ENCODE results near the gene NSA2. TPM values are rescaled to one million over a fixed set of nuclear protein-coding genes. Genes with fewer than 3 reads are reported as not detected.

Gene NSA2
- total RNA-seq, 5 donors from 2014 or later (not counting 1 experiment from before 2014, with no cell fraction given), result 81.8 to 142 (median 126) TPM

GRCh38 chr5:74766418-74766848 is 616 bp upstream of the NSA2 start:
- ChIA-PET POLR2A (no interaction called here), CTCF (interaction anchor here (0.8 to 1.3 kb wide), 3 partner anchors 81 to 570 kb away, joined by 3 to 5 read pairs (median 3); partner anchors contain the start of genes HEXB (in 1 of the 2) and HMGCR (in 1 of the 2))
- Mint-ChIP-seq H3K27ac (peak overlapping the region; percentile 94 to 97), H3K4me3 (peak overlapping the region; percentile 99 to 100 (median 99)), H3K27me3 (no peaks in the 10 kb centered on the region), H3K36me3 (peaks cover 26% of the 10 kb centered on the region), H3K9me3 (no peaks in the 10 kb centered on the region), H3K4me1 (peaks cover 23 to 58% (median 51%) of the 10 kb centered on the region in 3 donors)
- Histone ChIP-seq H3K27me3 (replicated peaks in 1 of 2; ENCODE audit: control insufficient read depth in 2 of 2, extremely low read depth in 1 of 2, insufficient read depth in 2 of 2, low read length in 1 of 2) (no peaks in the 10 kb centered on the region), H3K9me3 (no peaks in the 10 kb centered on the region), H3K27ac (ENCODE audit: low read length) (peak overlapping the region; percentile 54), H3K4me1 (ENCODE audit: control insufficient read depth in 1 of 2, extremely low read depth in 1 of 2, insufficient read depth in 2 of 2, low read length in 2 of 2) (peaks cover 23 to 25% of the 10 kb centered on the region in 2 experiments), H3K4me3 (ENCODE audit: control insufficient read depth in 1 of 2, extremely low read depth in 1 of 2, low read length in 1 of 2) (peak overlapping the region; percentile 76 to 96), H3K36me3 (ENCODE audit: control insufficient read depth in 2 of 2, extremely low read depth in 1 of 2, insufficient read depth in 1 of 2, low read length in 1 of 2) (peaks cover 0 to 31% of the 10 kb centered on the region in 2 donors)
- peak; percentile 53 to 63 (median 60) for ATAC-seq (replicated peaks in 1 of 4)
- DNase-seq, result peak in 10 of 35 experiments; percentile 3 to 72 (median 13)
- 2% methylated on average over 9 of the region's 10 CpGs for WGBS (ENCODE audit: insufficient coverage)

- ChIA-PET CTCF (interaction anchor here in 1 of 2 donors (1.0 kb wide), 1 partner anchor 283 kb away, joined by 3 read pairs; no protein-coding TSS in a partner anchor), POLR2A (interaction anchor here in 1 of 2 donors (0.6 kb wide), 1 partner anchor 569 kb away, joined by 3 read pairs; the partner anchor contains the start of gene HMGCR)
- H3K4me1 Mint-ChIP-seq, result peaks cover 23 to 47% (median 46%) of the 10 kb centered on the region in 3 donors
- H3K4me3 Mint-ChIP-seq, result peak overlapping the region; percentile 99 to 100 (median 99)
- Histone ChIP-seq H3K9me3 (no peaks in the 10 kb centered on the region), H3K27me3 (replicated peaks in 1 of 2; ENCODE audit: control insufficient read depth in 2 of 2, extremely low read depth in 1 of 2, insufficient read depth in 2 of 2, low read length in 1 of 2) (no peaks in the 10 kb centered on the region), H3K36me3 (ENCODE audit: control insufficient read depth in 2 of 2, extremely low read depth in 1 of 2, insufficient read depth in 1 of 2, low read length in 1 of 2) (peaks cover 0 to 28% of the 10 kb centered on the region in 2 donors), H3K4me3 (ENCODE audit: control insufficient read depth in 1 of 2, extremely low read depth in 1 of 2, low read length in 1 of 2) (peak overlapping the region; percentile 76 to 96), H3K4me1 (ENCODE audit: control insufficient read depth in 1 of 2, extremely low read depth in 1 of 2, insufficient read depth in 2 of 2, low read length in 2 of 2) (peaks cover 23 to 25% of the 10 kb centered on the region in 2 experiments), H3K27ac (ENCODE audit: low read length) (peak overlapping the region; percentile 54)
- H3K27me3 Mint-ChIP-seq, result no peaks in the 10 kb centered on the region
- peak overlapping the region; percentile 94 to 97 for H3K27ac Mint-ChIP-seq
- peaks cover 17% of the 10 kb centered on the region for H3K36me3 Mint-ChIP-seq
- 0% methylated on average over 3 of the region's 9 CpGs for WGBS (ENCODE audit: insufficient coverage)
- no peaks in the 10 kb centered on the region for H3K9me3 Mint-ChIP-seq
- ATAC-seq (replicated peaks in 1 of 4) (peak in 1 of 4 experiments; percentile 20), DNase-seq (no peak)
Observed at GRCh38 chr5:74767579-74767913, 497 bp downstream of the NSA2 start.

- no peak overlapping the region for H3K27ac Mint-ChIP-seq
- peaks cover 28% of the 10 kb centered on the region for H3K36me3 Mint-ChIP-seq
- peaks cover 7 to 22% (median 21%) of the 10 kb centered on the region in 3 donors for H3K4me1 Mint-ChIP-seq
- Histone ChIP-seq H3K4me3 (ENCODE audit: control insufficient read depth in 1 of 2, extremely low read depth in 1 of 2, low read length in 1 of 2) (no peak overlapping the region), H3K27ac (ENCODE audit: low read length) (no peak overlapping the region), H3K36me3 (ENCODE audit: control insufficient read depth in 2 of 2, extremely low read depth in 1 of 2, insufficient read depth in 1 of 2, low read length in 1 of 2) (peaks cover 14 to 60% of the 10 kb centered on the region in 2 donors), H3K4me1 (ENCODE audit: control insufficient read depth in 1 of 2, extremely low read depth in 1 of 2, insufficient read depth in 2 of 2, low read length in 2 of 2) (peaks cover 8 to 9% of the 10 kb centered on the region in 2 experiments), H3K27me3 (replicated peaks in 1 of 2; ENCODE audit: control insufficient read depth in 2 of 2, extremely low read depth in 1 of 2, insufficient read depth in 2 of 2, low read length in 1 of 2) (no peaks in the 10 kb centered on the region), H3K9me3 (no peaks in the 10 kb centered on the region)
- WGBS (ENCODE audit: insufficient coverage), result no CpG with 5 or more reads among the region's 7 CpGs
- DNase-seq (no peak), ATAC-seq (replicated peaks in 1 of 4) (no peak)
- ChIA-PET POLR2A (no interaction called here), CTCF (interaction anchor here (0.6 kb wide), 2 partner anchors 9 to 1489 kb away, joined by 3 to 4 read pairs; no protein-coding TSS in a partner anchor)
- no peaks in the 10 kb centered on the region for H3K27me3 Mint-ChIP-seq
- H3K4me3 Mint-ChIP-seq, result no peak overlapping the region
- H3K9me3 Mint-ChIP-seq, result no peaks in the 10 kb centered on the region
Observed at GRCh38 chr5:74772359-74772758, 5.3 kb downstream of the NSA2 start.

- no CpG with 5 or more reads among the region's 2 CpGs for WGBS (ENCODE audit: insufficient coverage)
- CTCF ChIA-PET, result no interaction called here
- Histone ChIP-seq H3K27me3 (replicated peaks in 1 of 2; ENCODE audit: control insufficient read depth in 2 of 2, extremely low read depth in 1 of 2, insufficient read depth in 2 of 2, low read length in 1 of 2) (no peaks in the 10 kb centered on the region), H3K36me3 (ENCODE audit: control insufficient read depth in 2 of 2, extremely low read depth in 1 of 2, insufficient read depth in 1 of 2, low read length in 1 of 2) (peaks cover 7 to 35% of the 10 kb centered on the region in 2 donors), H3K4me1 (ENCODE audit: control insufficient read depth in 1 of 2, extremely low read depth in 1 of 2, insufficient read depth in 2 of 2, low read length in 2 of 2) (no peaks in the 10 kb centered on the region), H3K9me3 (no peaks in the 10 kb centered on the region), H3K27ac (ENCODE audit: low read length) (no peak overlapping the region), H3K4me3 (ENCODE audit: control insufficient read depth in 1 of 2, extremely low read depth in 1 of 2, low read length in 1 of 2) (no peak overlapping the region)
- Mint-ChIP-seq H3K9me3 (no peaks in the 10 kb centered on the region), H3K27me3 (no peaks in the 10 kb centered on the region), H3K27ac (peak overlapping the region in 1 of 2 donors; percentile 22), H3K36me3 (peaks cover 6% of the 10 kb centered on the region), H3K4me1 (no peaks in the 10 kb centered on the region), H3K4me3 (no peak overlapping the region)
- POLR2A ChIA-PET, result no interaction called here
- no peak for DNase-seq
- ATAC-seq (replicated peaks in 1 of 4), result no peak
Observed at GRCh38 chr5:74778609-74779008, 11.6 kb downstream of the NSA2 start.

GRCh38 chr5:74786851-74787250 is 19.8 kb downstream of the NSA2 start:
- peaks cover 0 to 18% of the 10 kb centered on the region in 2 donors for H3K36me3 ChIP-seq (ENCODE audit: control insufficient read depth in 2 of 2, extremely low read depth in 1 of 2, insufficient read depth in 1 of 2, low read length in 1 of 2)
- no peaks in the 10 kb centered on the region for H3K4me1 Mint-ChIP-seq
- H3K27me3 Mint-ChIP-seq, result no peaks in the 10 kb centered on the region
- H3K27ac ChIP-seq (ENCODE audit: low read length), result no peak overlapping the region
- ATAC-seq (replicated peaks in 1 of 4) (no peak), DNase-seq (no peak)
- no peaks in the 10 kb centered on the region for H3K9me3 Mint-ChIP-seq
- H3K4me3 Mint-ChIP-seq, result no peak overlapping the region
- H3K4me1 ChIP-seq (ENCODE audit: control insufficient read depth in 1 of 2, extremely low read depth in 1 of 2, insufficient read depth in 2 of 2, low read length in 2 of 2), result no peaks in the 10 kb centered on the region
- no peaks in the 10 kb centered on the region for H3K9me3 ChIP-seq
- no peak overlapping the region for H3K27ac Mint-ChIP-seq
- ChIA-PET CTCF (no interaction called here), POLR2A (no interaction called here)
- no peak overlapping the region for H3K4me3 ChIP-seq (ENCODE audit: control insufficient read depth in 1 of 2, extremely low read depth in 1 of 2, low read length in 1 of 2)
- WGBS (ENCODE audit: insufficient coverage), result 94% methylated on average over 6 of the region's 6 CpGs
- no peaks in the 10 kb centered on the region for H3K27me3 ChIP-seq (replicated peaks in 1 of 2; ENCODE audit: control insufficient read depth in 2 of 2, extremely low read depth in 1 of 2, insufficient read depth in 2 of 2, low read length in 1 of 2)
- peaks cover 43% of the 10 kb centered on the region for H3K36me3 Mint-ChIP-seq

GRCh38 chr5:74787424-74787823 is 20.4 kb downstream of the NSA2 start:
- POLR2A ChIA-PET, result no interaction called here
- CTCF ChIA-PET, result no interaction called here
- no peak overlapping the region for H3K27ac ChIP-seq (ENCODE audit: low read length)
- Mint-ChIP-seq H3K4me3 (no peak overlapping the region), H3K27ac (no peak overlapping the region), H3K9me3 (no peaks in the 10 kb centered on the region), H3K27me3 (no peaks in the 10 kb centered on the region), H3K36me3 (peaks cover 49% of the 10 kb centered on the region), H3K4me1 (no peaks in the 10 kb centered on the region)
- DNase-seq (no peak), ATAC-seq (replicated peaks in 1 of 4) (no peak)
- H3K4me3 ChIP-seq (ENCODE audit: control insufficient read depth in 1 of 2, extremely low read depth in 1 of 2, low read length in 1 of 2), result no peak overlapping the region
- no peaks in the 10 kb centered on the region for H3K27me3 ChIP-seq (replicated peaks in 1 of 2; ENCODE audit: control insufficient read depth in 2 of 2, extremely low read depth in 1 of 2, insufficient read depth in 2 of 2, low read length in 1 of 2)
- H3K36me3 ChIP-seq (ENCODE audit: control insufficient read depth in 2 of 2, extremely low read depth in 1 of 2, insufficient read depth in 1 of 2, low read length in 1 of 2), result peaks cover 0 to 18% of the 10 kb centered on the region in 2 donors
- H3K9me3 ChIP-seq, result no peaks in the 10 kb centered on the region
- H3K4me1 ChIP-seq (ENCODE audit: control insufficient read depth in 1 of 2, extremely low read depth in 1 of 2, insufficient read depth in 2 of 2, low read length in 2 of 2), result no peaks in the 10 kb centered on the region
- 76% methylated on average over 2 of the region's 6 CpGs for WGBS (ENCODE audit: insufficient coverage)
